Renal cortical epithelial cell (primary cell): ENCODE results near the gene RPL39L. TPM values are rescaled to one million over a fixed set of nuclear protein-coding genes. Genes with fewer than 3 reads are reported as not detected.

ENCODE experiments used
- total RNA-seq: library from RNA; depleted of rRNA; stranded (reverse); fragments of >200 nt; gene quantifications from 2 replicates; pipeline ENCODE4 v1.2.3, GENCODE V29; 2014

RPL39L gene
- total RNA-seq, 1 donor from 2014 or later, result 5.3 TPM

Other genes starting within 250 kb of the RPL39L start
- 14.6 and 40.3 TPM in 2 replicates for gene ST6GAL1, start 209.0 kb downstream of the RPL39L start, total RNA-seq
- gene RTP1, start 58.0 kb upstream of the RPL39L start, total RNA-seq, result not detected in 2 replicates
- 0.52 and 3.5 TPM in 2 replicates for gene MASP1, start 152.2 kb upstream of the RPL39L start, total RNA-seq
- gene RTP4, start 228.9 kb upstream of the RPL39L start, total RNA-seq, result 1.1 and 6.9 TPM in 2 replicates